Trophoblast cell (in vitro differentiated cells and primary cell): ENCODE results near the gene RTBDN.
"Not testable (repeated sequence)": the region's sequence is repeated elsewhere in the genome, so short reads cannot be mapped to it uniquely, and the experiment has no call there.

Experiments
- DNase-seq, 2 donors: peaks; one replicate each; pipeline ENCODE4 v3.0.0-alpha.2; 2016
- H2AFZ ChIP-seq: 2 replicates; pipeline ENCODE4 v1.6.1; 2013; ENCODE audit warnings: low read length, moderate library complexity, mild to moderate bottlenecking; ENCODE audit not compliant: insufficient read depth, poor library complexity
- H2AK5ac ChIP-seq: 2 replicates; pipeline ENCODE4 v1.6.1; 2013; ENCODE audit warnings: mild to moderate bottlenecking, low read length
- H2BK120ac ChIP-seq: 2 replicates; pipeline ENCODE4 v1.6.1; 2013; ENCODE audit warnings: low read length, mild to moderate bottlenecking, moderate library complexity; ENCODE audit not compliant: insufficient read depth, poor library complexity
- H2BK12ac ChIP-seq: 2 replicates; pipeline ENCODE4 v1.6.1; 2013; ENCODE audit warnings: mild to moderate bottlenecking, low read length, moderate library complexity
- H2BK5ac ChIP-seq: 2 replicates; pipeline ENCODE4 v1.6.1; 2013; ENCODE audit warnings: low read length, low read depth, moderate library complexity, mild to moderate bottlenecking; ENCODE audit not compliant: poor library complexity
- H3K14ac ChIP-seq: 2 replicates; pipeline ENCODE4 v1.6.1; 2013; ENCODE audit warnings: mild to moderate bottlenecking, low read length
- H3K18ac ChIP-seq: 2 replicates; pipeline ENCODE4 v1.6.1; 2013; ENCODE audit warnings: mild to moderate bottlenecking, low read length
- H3K23ac ChIP-seq: 2 replicates; pipeline ENCODE4 v1.6.1; 2013; ENCODE audit warnings: low read length
- H3K27ac ChIP-seq: 2 replicates; pipeline ENCODE4 v1.5.1; 2013; ENCODE audit warnings: low read depth, mild to moderate bottlenecking, inconsistent platforms, low read length, moderate library complexity
- H3K27me3 ChIP-seq: 2 replicates; pipeline ENCODE4 v1.6.1; 2013; ENCODE audit warnings: inconsistent platforms, mild to moderate bottlenecking, low read length, moderate library complexity; ENCODE audit not compliant: insufficient read depth
- H3K36me3 ChIP-seq, 2 experiments: 1 replicate in 1 of 2; 2 replicates in 1 of 2; pipeline ENCODE4 v1.6.1; 2013; ENCODE audit warnings: low read length in 2 of 2, mild to moderate bottlenecking in 2 of 2, moderate library complexity in 1 of 2; ENCODE audit not compliant: insufficient read depth in 2 of 2, control insufficient read depth in 1 of 2
- H3K4ac ChIP-seq: 2 replicates; pipeline ENCODE4 v1.6.1; 2013; ENCODE audit warnings: low read depth, mild to moderate bottlenecking, low read length, moderate library complexity
- H3K4me1 ChIP-seq, 2 experiments: 1 replicate in 1 of 2; 2 replicates in 1 of 2; pipeline ENCODE4 v1.6.1; 2013; ENCODE audit warnings: low read length in 2 of 2, mild to moderate bottlenecking in 2 of 2, moderate library complexity in 1 of 2; ENCODE audit not compliant: insufficient read depth in 2 of 2, control insufficient read depth in 1 of 2
- H3K4me2 ChIP-seq: 2 replicates; pipeline ENCODE4 v1.6.1; 2013; ENCODE audit warnings: inconsistent platforms, mild to moderate bottlenecking, low read length, moderate library complexity
- H3K4me3 ChIP-seq: 2 replicates; pipeline ENCODE4 v1.5.1; 2013; ENCODE audit warnings: mild to moderate bottlenecking, low read depth, low read length, inconsistent platforms
- H3K79me1 ChIP-seq: one replicate; pipeline ENCODE4 v1.6.1; 2013; ENCODE audit warnings: low read length
- H3K79me2 ChIP-seq: 2 replicates; pipeline ENCODE4 v1.6.1; 2013; ENCODE audit warnings: low read length, mild to moderate bottlenecking; ENCODE audit not compliant: control insufficient read depth, insufficient read depth, poor library complexity
- H3K9ac ChIP-seq: 2 replicates; pipeline ENCODE4 v1.6.1; 2013; ENCODE audit warnings: mild to moderate bottlenecking, low read length
- H3K9me3 ChIP-seq: 2 replicates; pipeline ENCODE4 v1.6.1; 2013; ENCODE audit warnings: low read depth, mild to moderate bottlenecking, control low read depth, inconsistent platforms, low read length; ENCODE audit not compliant: insufficient read depth
- H4K12ac ChIP-seq: 2 replicates; pipeline ENCODE4 v1.6.1; 2013; ENCODE audit warnings: low read depth, mild to moderate bottlenecking, low read length, moderate library complexity
- H4K8ac ChIP-seq: 2 replicates; pipeline ENCODE4 v1.6.1; 2013; ENCODE audit warnings: low read depth, mild to moderate bottlenecking, low read length, moderate library complexity
- H4K91ac ChIP-seq: one replicate; pipeline ENCODE4 v1.6.1; 2013; ENCODE audit warnings: low read depth, mild to moderate bottlenecking, low read length, moderate library complexity
- WGBS: extraction: QIAGEN DNeasy Blood & Tissue Kit; methylation state at CpG from one replicate; pipeline ENCODE4 v1.1.7; 2013; ENCODE audit warnings: missing lambda C conversion rate; ENCODE audit not compliant: insufficient read length, insufficient coverage; ENCODE audit errors: extremely low coverage; 5-methylcytosine and 5-hydroxymethylcytosine counted together

Gene RTBDN

GRCh38 chr19:12817188-12817587, 17.2 kb downstream of the RTBDN start:
- DNase-seq, H3K23ac ChIP-seq, H2BK120ac ChIP-seq, H3K27me3 ChIP-seq, H3K79me2 ChIP-seq, H2AFZ ChIP-seq, H3K18ac ChIP-seq, H3K79me1 ChIP-seq, H3K27ac ChIP-seq, H3K4me1 ChIP-seq, H2BK12ac ChIP-seq, H3K4ac ChIP-seq, H3K4me3 ChIP-seq, H4K12ac ChIP-seq, H4K8ac ChIP-seq, H3K14ac ChIP-seq, H3K9ac ChIP-seq, H2BK5ac ChIP-seq, H3K4me2 ChIP-seq, H4K91ac ChIP-seq, H2AK5ac ChIP-seq, H3K9me3 ChIP-seq: not testable (repeated sequence)
- WGBS = no CpG with 5 or more reads among the region's 6 CpGs
- peaks cover 18 to 21% of the 10 kb centered on the region in 2 experiments for H3K36me3 ChIP-seq

DNA sequence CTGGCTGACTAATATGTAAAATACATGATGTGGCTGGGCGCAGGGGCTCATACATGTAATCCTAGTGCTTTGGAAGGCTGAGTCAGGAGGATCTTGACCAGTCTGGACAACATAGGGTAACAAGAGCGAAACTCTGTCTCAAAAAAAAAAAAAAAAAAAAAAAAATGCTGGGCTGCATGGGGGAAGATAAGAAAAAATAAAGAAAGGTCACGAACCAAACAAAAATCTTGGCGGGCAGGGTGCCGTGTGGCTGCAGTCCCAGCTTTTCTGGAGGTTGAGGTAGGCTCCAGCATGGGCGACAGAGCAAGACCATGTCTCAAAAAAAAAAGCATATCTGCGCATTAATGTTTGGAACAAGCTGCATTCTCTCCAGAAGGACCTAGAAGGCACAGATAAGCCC, 19.3 kb downstream of the RTBDN start:
- Histone ChIP-seq H3K4ac (no peak overlapping the region), H2BK5ac (no peak overlapping the region), H2AK5ac (no peak overlapping the region), H3K18ac (no peak overlapping the region), H3K27ac (no peak overlapping the region), H3K9ac (no peak overlapping the region), H4K8ac (no peak overlapping the region), H3K4me3 (no peak overlapping the region), H3K4me2 (no peak overlapping the region), H3K14ac (no peak overlapping the region), H2BK120ac (no peak overlapping the region), H3K4me1 (no peaks in the 10 kb centered on the region), H2AFZ (no peak overlapping the region), H4K91ac (no peak overlapping the region), H4K12ac (no peak overlapping the region), H3K79me1 (no peaks in the 10 kb centered on the region), H3K79me2 (no peaks in the 10 kb centered on the region), H2BK12ac (no peak overlapping the region), H3K23ac (no peak overlapping the region), H3K9me3 (no peaks in the 10 kb centered on the region), H3K27me3 (no peaks in the 10 kb centered on the region), H3K36me3 (peaks cover 25 to 29% of the 10 kb centered on the region in 2 experiments)
- WGBS = no CpG with 5 or more reads among the region's 7 CpGs
- DNase-seq = no peak

GRCh38 chr19:12806242-12807081, 27.9 kb downstream of the RTBDN start, which contains the start of gene RNASEH2A:
Gene RNASEH2A (plus strand): TSS chr19:12806584. CDS start chr19:12806674, 90 bp downstream.
- peak within 1 kb of the TSS; percentile 40 for H2AK5ac ChIP-seq
- peaks cover 11 to 18% of the 10 kb centered on the region in 2 experiments for H3K4me1 ChIP-seq
- WGBS = no CpG with 5 or more reads among the region's 66 CpGs
- H3K23ac ChIP-seq = no peak within 1 kb of the TSS
- peak within 1 kb of the TSS; percentile 68 for H2BK12ac ChIP-seq
- peaks cover 15 to 17% of the 10 kb centered on the region in 2 experiments for H3K36me3 ChIP-seq
- no peaks in the 10 kb centered on the region for H3K9me3 ChIP-seq
- H3K9ac ChIP-seq = peak within 1 kb of the TSS; percentile 73
- peak within 1 kb of the TSS; percentile 82 for H2BK120ac ChIP-seq
- peak within 1 kb of the TSS; percentile 99 for H4K8ac ChIP-seq
- H3K4me2 ChIP-seq = peak within 1 kb of the TSS; percentile 80
- peak within 1 kb of the TSS; percentile 88 for H3K14ac ChIP-seq
- H4K91ac ChIP-seq = peak within 1 kb of the TSS; percentile 87
- peaks cover 4% of the 10 kb centered on the region for H3K79me2 ChIP-seq
- H3K4ac ChIP-seq = peak within 1 kb of the TSS; percentile 67
- H3K79me1 ChIP-seq = peaks cover 6% of the 10 kb centered on the region
- peak within 1 kb of the TSS; percentile 99 for H4K12ac ChIP-seq
- H2BK5ac ChIP-seq = peak within 1 kb of the TSS; percentile 65
- peak within 1 kb of the TSS; percentile 84 for H3K18ac ChIP-seq
- H3K27ac ChIP-seq = no peak within 1 kb of the TSS
- H3K4me3 ChIP-seq = peak within 1 kb of the TSS; percentile 81
- DNase-seq = peak; percentile 93 to 96
- peak within 1 kb of the TSS; percentile 90 for H2AFZ ChIP-seq
- H3K27me3 ChIP-seq = no peaks in the 10 kb centered on the region

GRCh38 chr19:12804051-12804450, 30.3 kb downstream of the RTBDN start:
- Histone ChIP-seq H3K9me3 (no peaks in the 10 kb centered on the region), H2BK5ac (no peak overlapping the region), H3K27me3 (no peaks in the 10 kb centered on the region), H3K79me2 (peaks cover 9% of the 10 kb centered on the region), H2AFZ (no peak overlapping the region), H2AK5ac (no peak overlapping the region), H3K4me3 (no peak overlapping the region), H3K4me2 (no peak overlapping the region), H3K36me3 (peaks cover 19 to 21% of the 10 kb centered on the region in 2 experiments), H2BK12ac (no peak overlapping the region), H3K4me1 (peaks cover 11 to 21% of the 10 kb centered on the region in 2 experiments), H3K9ac (no peak overlapping the region), H4K91ac (no peak overlapping the region), H3K14ac (no peak overlapping the region), H3K79me1 (peaks cover 11% of the 10 kb centered on the region), H2BK120ac (no peak overlapping the region), H4K8ac (no peak overlapping the region), H3K27ac (no peak overlapping the region), H3K23ac (no peak overlapping the region), H3K4ac (no peak overlapping the region), H4K12ac (no peak overlapping the region), H3K18ac (no peak overlapping the region)
- 100% methylated on average over 6 of the region's 26 CpGs for WGBS
- no peak for DNase-seq
